IMR-90 (cell line): ENCODE data around the gene PTPRN2.

Experiments
- FOS ChIP-seq: fragments of 150-350 bp; IDR thresholded peaks from 2 replicates; pipeline ENCODE4 v1.6.1; 2016; ENCODE audit warnings: low read depth, low read length
- POLR2A ChIP-seq: IDR thresholded peaks from 2 replicates; pipeline ENCODE4 v1.6.1; 2012; ENCODE audit warnings: mild to moderate bottlenecking, low read depth, low read length
- RAD21 ChIP-seq: IDR thresholded peaks from 2 replicates; pipeline ENCODE4 v1.6.1; 2012; ENCODE audit warnings: low read length, improper control_type of control experiment
- RFX5 ChIP-seq: IDR thresholded peaks from 2 replicates; pipeline ENCODE4 v1.8.0; 2012; ENCODE audit warnings: low read depth, mild to moderate bottlenecking, low read length, moderate library complexity
- TF ChIP-seq, protein P1 (sequence below): conservative IDR thresholded peaks from 2 replicates; pipeline ENCODE4 v1.5.1; 2012; ENCODE audit warnings: mild to moderate bottlenecking, low read depth, low read length, improper control_type of control experiment
- TF ChIP-seq, protein P2 (sequence below): fragments of 150-350 bp; IDR thresholded peaks from 2 replicates; pipeline ENCODE4 v1.6.1; 2017; ENCODE audit warnings: mild to moderate bottlenecking, antibody characterized with exemption, low read length, low read depth

DNA sequence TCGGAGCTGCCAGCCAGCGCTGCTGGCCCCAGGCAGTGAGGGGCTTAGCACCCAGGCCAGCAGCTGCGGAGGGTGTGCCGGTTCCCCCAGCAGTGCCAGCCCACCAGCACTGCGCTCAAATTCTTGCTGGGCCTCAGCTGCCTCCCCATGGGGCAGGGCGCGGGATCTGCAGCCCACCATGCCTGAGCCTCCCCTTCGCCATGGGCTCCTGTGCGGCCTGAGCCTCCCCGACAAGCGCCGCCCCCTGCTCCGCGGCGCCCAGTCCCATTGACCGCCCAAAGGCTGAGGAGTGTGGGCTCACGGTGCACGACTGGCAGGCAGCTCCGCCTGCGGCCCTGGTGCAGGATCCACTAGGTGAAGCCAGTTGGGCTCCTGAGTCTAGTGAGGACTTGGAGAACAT, 525.0 kb downstream of the PTPRN2 start:
- TF ChIP-seq FOS (no peak), RAD21 (no peak), POLR2A (no peak), RFX5 (no peak)
- TF ChIP-seq, protein P1, sequence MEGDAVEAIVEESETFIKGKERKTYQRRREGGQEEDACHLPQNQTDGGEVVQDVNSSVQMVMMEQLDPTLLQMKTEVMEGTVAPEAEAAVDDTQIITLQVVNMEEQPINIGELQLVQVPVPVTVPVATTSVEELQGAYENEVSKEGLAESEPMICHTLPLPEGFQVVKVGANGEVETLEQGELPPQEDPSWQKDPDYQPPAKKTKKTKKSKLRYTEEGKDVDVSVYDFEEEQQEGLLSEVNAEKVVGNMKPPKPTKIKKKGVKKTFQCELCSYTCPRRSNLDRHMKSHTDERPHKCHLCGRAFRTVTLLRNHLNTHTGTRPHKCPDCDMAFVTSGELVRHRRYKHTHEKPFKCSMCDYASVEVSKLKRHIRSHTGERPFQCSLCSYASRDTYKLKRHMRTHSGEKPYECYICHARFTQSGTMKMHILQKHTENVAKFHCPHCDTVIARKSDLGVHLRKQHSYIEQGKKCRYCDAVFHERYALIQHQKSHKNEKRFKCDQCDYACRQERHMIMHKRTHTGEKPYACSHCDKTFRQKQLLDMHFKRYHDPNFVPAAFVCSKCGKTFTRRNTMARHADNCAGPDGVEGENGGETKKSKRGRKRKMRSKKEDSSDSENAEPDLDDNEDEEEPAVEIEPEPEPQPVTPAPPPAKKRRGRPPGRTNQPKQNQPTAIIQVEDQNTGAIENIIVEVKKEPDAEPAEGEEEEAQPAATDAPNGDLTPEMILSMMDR = no peak
- TF ChIP-seq, protein P2, sequence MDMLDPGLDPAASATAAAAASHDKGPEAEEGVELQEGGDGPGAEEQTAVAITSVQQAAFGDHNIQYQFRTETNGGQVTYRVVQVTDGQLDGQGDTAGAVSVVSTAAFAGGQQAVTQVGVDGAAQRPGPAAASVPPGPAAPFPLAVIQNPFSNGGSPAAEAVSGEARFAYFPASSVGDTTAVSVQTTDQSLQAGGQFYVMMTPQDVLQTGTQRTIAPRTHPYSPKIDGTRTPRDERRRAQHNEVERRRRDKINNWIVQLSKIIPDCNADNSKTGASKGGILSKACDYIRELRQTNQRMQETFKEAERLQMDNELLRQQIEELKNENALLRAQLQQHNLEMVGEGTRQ = no peak
